Tibial nerve (tissue), 4 donors: Measurements from ENCODE around the gene AP2S1.

Source experiments
- EP300 ChIP-seq, 2 donors: sonication (generic); formaldehyde crosslinking; IDR thresholded peaks; one replicate each; pipeline ENCODE4 v1.6.1; 2017; ENCODE audit warnings: antibody characterized with exemption in 2 of 2, mild to moderate bottlenecking in 1 of 2
- POLR2A ChIP-seq, 2 donors: fragments of 450-650 bp; IDR thresholded peaks; one replicate each; pipeline ENCODE4 v1.6.1; 2017; ENCODE audit warnings: antibody characterized with exemption in 2 of 2, mild to moderate bottlenecking in 2 of 2, moderate library complexity in 2 of 2
- TF ChIP-seq, protein P1 (sequence below), 5 experiments: fragments of 200-600 bp in 3 of 5; fragments of 450-650 bp in 2 of 5; sonication (generic) in 3 of 5; IDR thresholded peaks; one replicate each; pipeline ENCODE4 v1.5.1; 2016 to 2019; ENCODE audit warnings: antibody characterized with exemption in 5 of 5, mild to moderate bottlenecking in 3 of 5, moderate library complexity in 2 of 5

DNA sequence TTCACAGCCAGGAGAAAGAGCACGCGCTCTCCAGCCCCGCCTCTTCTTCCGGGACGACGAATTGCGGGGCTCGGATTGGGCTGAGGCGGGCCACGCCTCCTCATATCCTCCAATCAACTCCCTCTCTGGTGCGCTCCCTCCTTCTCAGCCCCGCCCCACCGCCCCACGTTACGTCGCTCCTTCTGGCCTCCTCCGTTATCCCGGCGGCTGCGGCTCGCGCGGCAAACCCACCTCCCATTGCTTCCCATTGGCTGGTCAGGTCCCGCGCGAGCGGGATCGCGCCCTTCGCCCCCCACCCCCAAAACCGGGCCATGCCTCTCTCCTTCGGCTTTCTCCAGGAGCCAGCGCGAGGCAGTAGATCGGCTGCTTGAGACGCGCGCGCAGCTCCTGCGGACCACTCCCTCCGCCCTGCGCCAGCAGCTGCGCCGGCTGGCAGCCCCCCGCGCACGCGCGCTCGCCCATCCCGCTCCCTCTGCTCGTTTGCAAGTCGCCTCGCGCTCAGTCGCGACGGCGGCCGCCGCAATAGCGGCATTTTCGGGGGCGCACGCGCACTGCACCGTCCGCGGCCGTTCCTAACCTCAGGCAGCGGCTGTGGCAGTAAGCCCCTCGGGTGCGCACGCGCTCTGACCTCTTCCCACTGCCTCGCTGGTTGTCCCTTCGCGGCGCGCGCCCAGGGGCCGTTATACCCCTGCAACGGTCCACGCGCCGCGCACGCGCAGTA lies 9.6 kb upstream of the AP2S1 start:
- TF ChIP-seq POLR2A (IDR thresholded peaks at IDR 0.05) (peak; percentile 61 to 85), EP300 (IDR thresholded peaks at IDR 0.05) (peak; percentile 61 to 74)
- TF ChIP-seq, protein P1, sequence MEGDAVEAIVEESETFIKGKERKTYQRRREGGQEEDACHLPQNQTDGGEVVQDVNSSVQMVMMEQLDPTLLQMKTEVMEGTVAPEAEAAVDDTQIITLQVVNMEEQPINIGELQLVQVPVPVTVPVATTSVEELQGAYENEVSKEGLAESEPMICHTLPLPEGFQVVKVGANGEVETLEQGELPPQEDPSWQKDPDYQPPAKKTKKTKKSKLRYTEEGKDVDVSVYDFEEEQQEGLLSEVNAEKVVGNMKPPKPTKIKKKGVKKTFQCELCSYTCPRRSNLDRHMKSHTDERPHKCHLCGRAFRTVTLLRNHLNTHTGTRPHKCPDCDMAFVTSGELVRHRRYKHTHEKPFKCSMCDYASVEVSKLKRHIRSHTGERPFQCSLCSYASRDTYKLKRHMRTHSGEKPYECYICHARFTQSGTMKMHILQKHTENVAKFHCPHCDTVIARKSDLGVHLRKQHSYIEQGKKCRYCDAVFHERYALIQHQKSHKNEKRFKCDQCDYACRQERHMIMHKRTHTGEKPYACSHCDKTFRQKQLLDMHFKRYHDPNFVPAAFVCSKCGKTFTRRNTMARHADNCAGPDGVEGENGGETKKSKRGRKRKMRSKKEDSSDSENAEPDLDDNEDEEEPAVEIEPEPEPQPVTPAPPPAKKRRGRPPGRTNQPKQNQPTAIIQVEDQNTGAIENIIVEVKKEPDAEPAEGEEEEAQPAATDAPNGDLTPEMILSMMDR (IDR thresholded peaks at IDR 0.05): peak in 2 of 5 experiments; percentile 44 to 45
